Stimulated activated CD4-positive, alpha-beta T cell treated with anti-CD3 and anti-CD28 coated beads, Interleukin-2, amount 100 ng/mL, for 48 hours (primary cell): ENCODE measurements around the gene NINJ1.

Source experiments
- DNase-seq, 2 donors: peaks; one replicate each; pipeline ENCODE4 v3.0.0-alpha.2; 2020

NINJ1 gene

GRCh38 chr9:93086447-93087224 is 47.4 kb downstream of the NINJ1 start:
- DNase-seq: no peak

- no peak for DNase-seq
These were observed 48.4 kb downstream of the NINJ1 start for GRCh38 chr9:93085676-93086075.

- DNase-seq: no peak
These were observed 49.6 kb downstream of the NINJ1 start for GRCh38 chr9:93084471-93084881.

- DNase-seq: no peak
These were observed 50.2 kb downstream of the NINJ1 start for GRCh38 chr9:93083592-93084470.

- DNase-seq: no peak
These were observed 51.1 kb downstream of the NINJ1 start for GRCh38 chr9:93082841-93083411.

GRCh38 chr9:93081931-93082330 is 52.1 kb downstream of the NINJ1 start:
- no peak for DNase-seq

GRCh38 chr9:93081081-93081529 is 52.9 kb downstream of the NINJ1 start:
- DNase-seq: no peak

- no peak for DNase-seq
These were observed 53.6 kb downstream of the NINJ1 start for GRCh38 chr9:93080406-93080805.

- no peak for DNase-seq
These were observed 54.7 kb downstream of the NINJ1 start for GRCh38 chr9:93079371-93079770.

GRCh38 chr9:93077811-93078210 is 56.2 kb downstream of the NINJ1 start:
- no peak for DNase-seq

- no peak for DNase-seq
These were observed 56.7 kb downstream of the NINJ1 start for GRCh38 chr9:93077367-93077766.

- DNase-seq: no peak
These were observed 57.3 kb downstream of the NINJ1 start for GRCh38 chr9:93076792-93077128.

- no peak for DNase-seq
These were observed 57.8 kb downstream of the NINJ1 start for GRCh38 chr9:93076101-93076791.

- no peak for DNase-seq
These were observed 61.7 kb downstream of the NINJ1 start for GRCh38 chr9:93072383-93072795.
